ENCODE results near the gene RIN3. TPM values are rescaled to one million over a fixed set of nuclear protein-coding genes. Genes with fewer than 3 reads are reported as not detected.

RIN3 gene
- total and polyA plus RNA-seq, 4 donors = 5.0 to 15.6 (median 9.0) TPM

GRCh38 chr14:92719890-92720323 lies 206.3 kb downstream of the RIN3 start (continued):
- no peak for TF ChIP-seq MAX (IDR thresholded peaks at IDR 0.05)
- TF ChIP-seq HNF4G (IDR thresholded peaks at IDR 0.05) = no peak
- no peak for TF ChIP-seq TAF1 (conservative IDR thresholded peaks at IDR 0.05)
- no peak for TF ChIP-seq FOXA1 (IDR thresholded peaks at IDR 0.05)
- no peak for TF ChIP-seq ZBTB33 (IDR thresholded peaks at IDR 0.05)
- no peak for TF ChIP-seq FOXA2 (IDR thresholded peaks at IDR 0.05)

- Histone ChIP-seq H3K27me3 (ENCODE audit: control insufficient read depth in 4 of 4, insufficient read depth in 4 of 4, low read length in 3 of 4) (no peaks in the 10 kb centered on the region), H3K4me3 (ENCODE audit: low read depth in 1 of 3, low read length in 3 of 3) (no peak overlapping the region), H3K4me1 (ENCODE audit: control insufficient read depth in 4 of 4, insufficient read depth in 4 of 4, low read length in 3 of 4) (peaks cover 0 to 2% (median 0%) of the 10 kb centered on the region in 4 donors), H3K9ac (ENCODE audit: low read depth in 1 of 2, low read length in 2 of 2) (no peak overlapping the region), H3K9me3 (ENCODE audit: control insufficient read depth in 4 of 4, low read length in 3 of 4) (no peaks in the 10 kb centered on the region), H3K27ac (ENCODE audit: low read depth in 1 of 2, low read length in 2 of 2) (peak overlapping the region; percentile 6 to 53), H3K36me3 (ENCODE audit: control insufficient read depth in 4 of 4, insufficient read depth in 3 of 4, low read depth in 1 of 4, low read length in 3 of 4) (no peaks in the 10 kb centered on the region)
- no peak for DNase-seq (ENCODE audit: low spot score)
- WGBS = 67% methylated on average over 14 of the region's 14 CpGs
- TF ChIP-seq HNF4A (conservative IDR thresholded peaks at IDR 0.05) (peak; percentile 34 to 69), RXRA (IDR thresholded peaks at IDR 0.05) (peak; percentile 53 to 79), EGR1 (IDR thresholded peaks at IDR 0.05; ENCODE audit: low read depth in 2 of 2) (no peak), HNF4G (IDR thresholded peaks at IDR 0.05) (peak; percentile 41), JUND (IDR thresholded peaks at IDR 0.05) (peak in 1 of 2 donors; percentile 13), MAX (IDR thresholded peaks at IDR 0.05) (no peak), SP1 (IDR thresholded peaks at IDR 0.05) (peak; percentile 74)
Observed at GRCh38 chr14:92724516-92725340, 211.1 kb downstream of the RIN3 start.

GRCh38 chr14:92726135-92726932 lies 212.8 kb downstream of the RIN3 start:
- Histone ChIP-seq H3K4me1 (ENCODE audit: control insufficient read depth in 4 of 4, insufficient read depth in 4 of 4, low read length in 3 of 4) (peaks cover 0 to 2% (median 0%) of the 10 kb centered on the region in 4 donors), H3K27ac (ENCODE audit: low read depth in 1 of 2, low read length in 2 of 2) (peak overlapping the region in 1 of 2 donors; percentile 51), H3K9ac (ENCODE audit: low read depth in 1 of 2, low read length in 2 of 2) (no peak overlapping the region), H3K4me3 (ENCODE audit: low read depth in 1 of 3, low read length in 3 of 3) (no peak overlapping the region), H3K36me3 (ENCODE audit: control insufficient read depth in 4 of 4, insufficient read depth in 3 of 4, low read depth in 1 of 4, low read length in 3 of 4) (peaks cover 0 to 5% (median 3%) of the 10 kb centered on the region in 4 donors), H3K9me3 (ENCODE audit: control insufficient read depth in 4 of 4, low read length in 3 of 4) (no peaks in the 10 kb centered on the region), H3K27me3 (ENCODE audit: control insufficient read depth in 4 of 4, insufficient read depth in 4 of 4, low read length in 3 of 4) (no peaks in the 10 kb centered on the region)
- DNase-seq (ENCODE audit: low spot score) = no peak
- 72% methylated on average over 12 of the region's 12 CpGs for WGBS
- TF ChIP-seq NR2F2 (IDR thresholded peaks at IDR 0.05) (no peak), CTCF (IDR thresholded peaks at IDR 0.05; ENCODE audit: low read depth, low read length, missing input control) (no peak), JUND (IDR thresholded peaks at IDR 0.05) (no peak), GABPA (IDR thresholded peaks at IDR 0.05 in 1 of 2, conservative IDR thresholded peaks at IDR 0.05 in 1 of 2) (no peak), ZBTB33 (IDR thresholded peaks at IDR 0.05) (no peak), FOXA1 (IDR thresholded peaks at IDR 0.05) (no peak), RAD21 (IDR thresholded peaks at IDR 0.05) (no peak), HNF4G (IDR thresholded peaks at IDR 0.05) (no peak), TAF1 (conservative IDR thresholded peaks at IDR 0.05) (no peak), SP1 (IDR thresholded peaks at IDR 0.05) (no peak), ATF3 (IDR thresholded peaks at IDR 0.05) (no peak), REST (IDR thresholded peaks at IDR 0.05) (no peak)

Data from liver (tissue), 9 donors.